NCI-H2081 (cell line): ENCODE data around the gene AGAP2.

ENCODE experiments used
- DNase-seq, 2 experiments: peaks; one replicate each; lab custom pipeline; 2025; lab: John Stamatoyannopoulos, UW

AGAP2 gene

DNA sequence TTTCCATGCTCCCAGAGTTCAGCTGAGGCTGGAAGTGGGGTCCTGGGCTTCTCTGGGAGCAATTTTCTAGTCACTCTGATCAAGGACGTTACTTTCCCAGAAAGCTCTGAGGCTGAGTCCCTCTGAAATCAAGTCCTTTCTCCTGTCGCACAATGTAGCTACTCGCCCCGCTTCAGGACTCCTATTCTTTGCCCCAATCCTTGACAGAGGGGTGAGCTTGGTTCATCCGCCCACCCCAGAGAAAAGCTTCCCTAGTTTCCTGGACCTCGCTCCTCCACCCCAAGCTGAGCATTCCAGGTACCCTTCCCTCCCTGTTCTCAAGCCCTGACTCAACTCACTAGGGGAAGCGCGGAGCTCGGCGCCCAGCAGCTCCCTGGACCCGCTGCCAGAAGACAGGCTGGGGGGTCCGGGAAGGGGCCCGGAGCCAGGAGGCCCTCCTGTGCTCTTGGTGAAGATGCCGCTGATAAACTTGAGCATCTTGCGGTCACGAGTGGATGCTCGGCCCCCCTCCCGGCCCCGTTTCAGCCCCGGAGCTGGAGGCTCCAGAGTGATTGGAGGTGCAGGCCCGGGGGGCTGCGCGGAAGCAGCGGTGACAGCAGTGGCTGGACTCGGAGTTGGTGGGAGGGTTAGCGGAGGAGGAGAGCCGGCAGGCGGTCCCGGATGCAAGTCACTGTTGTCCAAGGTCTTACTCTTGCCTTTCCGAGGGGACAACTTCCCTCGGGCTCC is 1.6 kb downstream of the AGAP2 start:
- no peak for DNase-seq

DNA sequence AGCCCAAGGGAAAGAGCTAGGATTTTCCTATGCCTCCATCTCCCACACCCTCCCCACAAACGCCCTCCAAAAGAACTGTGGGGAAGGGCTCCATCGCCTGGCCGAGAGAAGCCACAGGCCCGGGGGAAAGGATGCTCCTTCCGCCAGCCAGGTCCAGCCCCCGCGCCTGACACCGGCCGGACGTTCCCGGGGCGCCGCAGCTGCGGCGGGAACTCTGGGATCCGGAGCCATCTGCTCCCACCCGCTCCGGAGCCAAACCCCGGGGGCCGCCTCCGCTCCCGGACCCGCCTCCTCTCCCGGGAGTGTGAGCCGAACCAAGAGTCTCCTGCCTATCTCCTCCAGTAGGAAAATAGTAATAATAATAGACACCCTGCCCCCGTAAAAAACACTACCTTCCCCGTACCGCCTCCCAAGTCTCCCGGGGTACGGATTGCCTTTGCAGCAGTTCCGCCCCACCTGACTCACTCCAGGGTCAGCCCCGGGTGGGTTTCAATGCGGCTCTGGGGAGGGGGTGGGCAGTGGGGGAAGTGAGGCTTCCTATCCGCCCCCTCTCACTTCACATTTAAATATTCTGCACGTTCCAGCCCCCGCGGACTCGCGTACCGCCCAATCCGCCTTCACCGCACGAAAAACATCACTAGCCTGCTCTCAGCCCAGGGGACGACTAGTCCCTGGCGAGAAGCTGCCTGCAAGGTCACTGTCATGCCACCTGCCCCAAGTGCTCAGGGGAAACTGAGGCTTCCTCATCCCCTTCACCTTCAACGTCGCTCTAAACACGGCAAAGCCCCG is 2.4 kb downstream of the AGAP2 start:
- peak; percentile 43 to 63 for DNase-seq

- DNase-seq: peak in 1 of 2 experiments; percentile 22
Measured at GRCh38 chr12:57735198-57735855, 3.2 kb downstream of the AGAP2 start.

GRCh38 chr12:57734591-57734990 is 4.0 kb downstream of the AGAP2 start:
- no peak for DNase-seq

- no peak for DNase-seq
Measured at GRCh38 chr12:57733928-57734327, 4.6 kb downstream of the AGAP2 start.

DNA sequence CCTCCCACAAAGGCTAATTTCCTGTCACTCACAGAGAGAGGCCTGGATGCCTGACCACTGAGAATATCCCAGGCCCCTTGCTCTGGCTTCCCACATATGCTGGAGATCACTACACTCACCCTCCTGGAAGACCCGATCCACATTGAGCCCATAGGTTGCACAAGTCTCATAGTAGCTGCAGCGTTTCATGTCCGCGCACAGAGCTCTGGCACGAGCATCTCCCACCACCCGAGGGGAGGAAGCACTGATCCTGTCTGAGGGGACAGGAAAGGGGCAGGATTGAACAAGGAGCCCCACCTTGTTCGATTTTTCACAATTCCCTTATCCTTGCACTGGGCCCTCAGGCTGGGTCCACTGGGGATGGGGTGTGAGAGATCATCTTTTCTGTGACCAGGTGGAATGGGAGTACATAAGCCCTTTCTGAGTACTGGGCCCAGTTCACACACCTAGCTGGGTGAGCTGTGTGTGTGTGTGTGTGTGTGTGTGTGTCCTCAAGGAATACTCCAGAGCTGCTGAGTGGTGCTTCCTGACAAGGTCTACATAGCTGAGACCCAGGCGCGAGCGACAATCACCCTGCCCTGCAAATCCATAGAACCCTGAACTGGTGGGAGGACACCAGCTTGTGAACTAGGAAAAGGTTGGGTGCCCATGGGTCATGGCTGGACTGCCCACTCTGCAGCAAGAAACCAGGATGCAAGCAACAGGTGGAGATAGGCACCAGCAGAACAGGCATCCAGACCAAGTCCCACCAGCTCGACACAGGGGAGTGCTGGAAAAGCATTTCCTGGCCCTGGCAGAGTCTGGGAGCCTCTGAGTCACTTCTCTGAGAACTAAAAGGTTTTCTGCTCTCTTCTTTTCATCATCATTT is 5.6 kb downstream of the AGAP2 start:
- DNase-seq: no peak

- DNase-seq: no peak
Measured at GRCh38 chr12:57732270-57732669, 6.3 kb downstream of the AGAP2 start.

DNA sequence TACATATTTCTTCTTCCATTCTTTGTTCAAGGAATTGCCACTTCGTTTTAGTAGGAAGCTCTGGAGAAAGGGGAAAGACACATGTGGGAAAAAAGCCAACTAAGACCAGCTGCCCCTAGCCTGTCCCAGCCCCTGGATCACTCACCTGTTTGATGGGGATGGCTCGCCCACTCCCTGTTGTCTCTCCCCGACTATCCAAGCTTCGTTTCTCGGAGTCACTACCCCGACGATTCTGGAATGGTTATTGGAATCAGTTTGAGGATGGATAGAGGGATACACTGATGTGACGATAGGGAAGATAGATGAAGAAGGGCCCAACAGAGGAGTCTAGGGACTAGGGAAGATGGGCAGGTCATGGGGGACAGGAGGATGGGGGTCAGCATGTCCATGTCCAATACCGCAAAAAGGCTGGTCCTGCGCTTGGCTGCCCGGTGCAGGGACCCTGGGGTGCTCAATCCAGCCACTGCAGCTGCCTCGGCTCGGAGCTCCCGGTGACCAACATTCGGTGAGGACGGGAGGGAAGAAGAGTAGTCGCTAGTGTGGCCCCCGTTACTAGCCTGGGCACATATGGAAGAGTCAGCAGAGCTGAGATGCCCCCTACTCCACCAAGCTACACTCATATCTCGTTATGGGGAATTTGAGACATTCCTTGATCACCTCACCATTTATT is 7.0 kb downstream of the AGAP2 start:
- no peak for DNase-seq

DNA sequence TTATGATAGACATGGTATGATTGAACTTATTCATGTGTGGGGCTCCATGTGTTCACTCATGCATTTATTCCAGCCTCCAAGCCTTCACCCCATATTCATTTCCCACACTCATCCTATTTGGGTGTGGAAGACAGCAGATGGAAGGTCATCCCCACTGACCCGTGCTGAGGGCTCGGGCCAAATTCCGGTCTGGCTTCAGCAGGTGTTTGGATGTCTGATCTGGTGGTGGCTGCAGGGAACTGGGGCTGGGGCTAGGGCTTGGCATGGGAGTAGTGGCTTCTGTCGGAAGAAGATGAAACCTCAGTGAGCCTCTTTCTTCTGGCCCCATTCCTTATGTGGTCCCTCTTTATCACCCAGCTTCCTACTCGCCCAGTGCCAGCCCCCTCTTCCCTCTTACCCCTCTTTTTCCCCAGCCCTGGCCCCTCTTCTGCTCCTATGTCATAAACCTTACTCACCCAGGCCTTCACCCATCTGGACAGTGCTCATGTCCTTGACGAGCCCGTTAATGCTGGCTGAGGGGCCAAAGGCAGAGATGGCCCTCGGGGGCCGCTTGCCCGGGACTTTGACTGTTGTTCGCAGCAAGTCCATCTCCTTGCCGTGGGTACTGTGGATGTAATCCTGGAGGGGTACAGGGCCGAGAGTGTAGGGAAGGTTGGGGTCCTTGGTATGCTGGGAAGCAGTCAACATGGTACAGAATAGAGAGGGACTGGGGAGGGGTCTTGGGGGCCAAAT is 8.0 kb downstream of the AGAP2 start:
- no peak for DNase-seq

- DNase-seq: no peak
Measured at GRCh38 chr12:57729321-57729844, 9.2 kb downstream of the AGAP2 start.

DNA sequence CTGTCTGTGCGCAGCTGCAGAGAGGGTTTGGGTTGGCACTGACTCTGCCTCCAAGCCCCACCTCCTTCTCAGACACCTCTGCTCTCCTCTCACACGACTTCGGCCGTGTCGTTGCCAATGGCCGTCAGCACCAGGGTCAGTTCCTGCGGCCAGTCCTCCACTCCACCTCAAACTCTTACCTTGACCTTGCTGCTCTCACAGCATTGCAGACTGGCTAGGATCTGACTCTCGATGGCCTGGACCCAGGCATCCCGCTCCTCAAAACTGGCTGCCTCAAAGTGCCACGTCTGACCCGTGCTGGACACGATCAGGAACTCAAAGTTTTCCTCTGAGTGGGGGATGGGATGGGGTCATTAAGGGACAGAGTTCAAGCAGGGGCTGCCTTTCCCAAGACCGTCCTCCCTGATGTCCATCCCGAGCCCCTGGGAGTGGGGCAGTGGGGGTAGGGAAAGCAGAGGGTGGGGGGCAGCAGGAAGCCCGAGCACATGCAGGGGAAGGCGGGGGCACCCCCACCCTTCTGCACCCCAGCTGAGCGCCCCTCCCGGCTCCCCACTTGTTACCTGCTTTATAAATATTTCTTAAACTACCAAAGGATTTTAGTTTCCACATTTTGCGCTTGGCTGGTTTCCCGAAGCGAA is 10.7 kb downstream of the AGAP2 start:
- DNase-seq: no peak

DNA sequence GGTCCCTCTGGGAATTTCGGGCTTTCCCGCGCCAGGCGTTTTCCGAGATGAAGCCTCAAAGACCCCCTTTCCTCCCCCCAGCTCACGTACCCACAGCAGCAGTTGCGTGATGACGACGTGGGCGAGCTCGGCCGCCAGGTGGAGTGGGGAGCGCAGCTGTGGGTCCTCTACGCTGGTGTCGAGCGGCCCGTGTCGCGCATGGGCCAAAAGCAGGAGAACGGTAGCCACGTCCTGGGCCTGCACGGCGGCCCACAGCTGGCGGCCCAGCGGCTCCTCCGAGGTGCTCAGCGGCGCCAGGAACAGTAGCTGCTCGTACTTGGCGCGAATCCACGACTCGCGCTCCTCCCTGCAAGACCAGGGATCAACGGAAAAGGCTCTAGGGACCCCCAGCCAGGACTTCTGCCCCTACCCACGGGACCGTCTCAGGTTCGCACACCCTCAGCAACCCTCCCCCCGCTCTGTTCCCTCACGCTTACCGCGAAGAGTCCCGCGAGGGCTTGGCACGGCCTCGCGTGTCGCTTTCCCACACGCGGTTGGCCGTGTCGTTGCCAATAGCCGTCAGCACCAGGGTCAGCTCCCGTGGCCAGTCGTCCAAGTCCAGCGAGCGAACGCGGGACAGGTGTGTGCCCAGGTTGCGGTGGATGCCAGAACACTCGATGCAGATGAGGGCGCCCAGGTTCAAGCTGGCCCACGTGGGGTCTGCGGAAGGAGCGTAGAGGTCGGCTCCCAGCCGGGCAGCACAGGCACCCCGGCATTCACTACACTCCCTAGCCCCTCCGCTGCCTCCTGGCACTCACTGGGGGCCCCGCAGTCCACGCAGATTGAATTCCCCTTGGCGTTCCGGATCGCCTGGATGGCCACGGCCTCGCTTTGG is 11.4 kb downstream of the AGAP2 start:
- DNase-seq: no peak

DNA sequence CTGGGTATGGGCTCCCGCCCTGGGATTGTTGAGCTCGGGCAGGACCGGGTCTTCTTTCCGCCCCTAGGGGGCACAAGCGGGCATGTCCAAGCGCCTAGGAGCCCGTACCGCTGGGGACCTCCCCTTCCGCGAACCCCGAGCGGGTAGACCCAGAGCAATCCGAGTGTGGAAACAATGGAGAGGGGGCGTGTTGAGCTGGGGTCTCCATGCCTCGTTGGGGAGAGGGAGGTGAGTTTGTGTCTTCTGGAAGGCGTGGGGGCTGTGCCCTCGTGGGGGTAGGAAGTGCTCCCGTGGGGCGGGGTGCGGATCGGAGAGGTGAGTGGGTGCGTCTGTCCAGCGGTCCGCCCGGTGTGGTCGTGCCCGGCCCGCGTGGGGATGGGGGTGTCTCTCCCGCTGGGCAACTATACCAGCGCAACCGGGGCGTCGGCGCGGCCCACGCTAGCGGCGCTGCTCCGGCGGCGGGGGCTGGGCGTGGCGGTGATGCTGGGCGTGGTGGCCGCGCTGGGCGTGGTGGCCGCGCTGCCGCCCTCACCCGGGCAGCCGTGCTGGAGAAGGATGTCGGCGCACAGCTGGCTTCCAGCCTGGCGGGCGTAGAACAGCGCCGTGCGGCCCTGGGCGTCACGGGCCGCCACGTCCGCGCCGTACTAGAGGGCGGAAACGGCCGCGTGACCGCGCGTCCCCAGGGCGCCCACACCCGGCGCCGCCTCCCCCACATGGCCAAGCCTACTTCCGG is 12.2 kb downstream of the AGAP2 start:
- DNase-seq: peak; percentile 85 to 93

GRCh38 chr12:57725851-57726150 is 12.7 kb downstream of the AGAP2 start:
- no peak for DNase-seq

DNA sequence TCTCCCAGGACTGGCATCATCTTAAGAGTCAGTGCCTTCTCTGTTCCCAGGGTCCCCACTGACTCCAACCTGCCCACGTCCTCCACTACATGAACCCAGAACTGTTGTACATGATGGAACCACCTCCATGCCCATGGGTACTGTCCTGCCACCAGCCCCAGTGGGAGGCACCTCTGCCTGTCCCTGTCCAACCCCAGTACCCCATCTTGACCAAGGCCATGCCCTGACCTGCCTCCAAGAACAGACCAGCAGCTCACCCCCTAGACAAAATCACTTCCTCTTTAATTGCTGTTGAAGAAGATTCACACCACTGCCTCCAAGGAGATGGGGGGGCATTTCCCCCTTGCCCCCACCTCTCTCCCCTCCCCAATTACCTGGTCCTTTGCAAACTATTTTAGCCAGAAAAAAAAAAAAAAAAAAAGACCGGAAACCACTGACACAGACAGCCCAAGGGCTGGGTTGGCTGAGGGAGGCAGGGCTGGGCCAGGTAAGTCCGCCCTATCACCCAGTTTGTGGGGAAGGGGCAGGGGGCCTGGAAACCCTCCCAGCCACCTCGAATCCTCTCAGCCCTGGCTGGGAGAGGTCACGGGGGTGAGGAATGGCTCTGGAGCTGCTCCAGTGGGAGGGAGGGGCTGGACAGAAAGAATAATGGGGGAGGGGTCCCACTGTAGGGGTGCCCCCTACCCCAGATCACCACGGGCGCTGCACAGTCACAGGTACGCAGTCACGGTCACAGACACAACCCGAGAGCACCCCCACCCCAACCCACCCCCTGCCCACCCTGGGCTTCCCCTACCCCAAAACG is 13.4 kb downstream of the AGAP2 start:
- DNase-seq: no peak

DNA sequence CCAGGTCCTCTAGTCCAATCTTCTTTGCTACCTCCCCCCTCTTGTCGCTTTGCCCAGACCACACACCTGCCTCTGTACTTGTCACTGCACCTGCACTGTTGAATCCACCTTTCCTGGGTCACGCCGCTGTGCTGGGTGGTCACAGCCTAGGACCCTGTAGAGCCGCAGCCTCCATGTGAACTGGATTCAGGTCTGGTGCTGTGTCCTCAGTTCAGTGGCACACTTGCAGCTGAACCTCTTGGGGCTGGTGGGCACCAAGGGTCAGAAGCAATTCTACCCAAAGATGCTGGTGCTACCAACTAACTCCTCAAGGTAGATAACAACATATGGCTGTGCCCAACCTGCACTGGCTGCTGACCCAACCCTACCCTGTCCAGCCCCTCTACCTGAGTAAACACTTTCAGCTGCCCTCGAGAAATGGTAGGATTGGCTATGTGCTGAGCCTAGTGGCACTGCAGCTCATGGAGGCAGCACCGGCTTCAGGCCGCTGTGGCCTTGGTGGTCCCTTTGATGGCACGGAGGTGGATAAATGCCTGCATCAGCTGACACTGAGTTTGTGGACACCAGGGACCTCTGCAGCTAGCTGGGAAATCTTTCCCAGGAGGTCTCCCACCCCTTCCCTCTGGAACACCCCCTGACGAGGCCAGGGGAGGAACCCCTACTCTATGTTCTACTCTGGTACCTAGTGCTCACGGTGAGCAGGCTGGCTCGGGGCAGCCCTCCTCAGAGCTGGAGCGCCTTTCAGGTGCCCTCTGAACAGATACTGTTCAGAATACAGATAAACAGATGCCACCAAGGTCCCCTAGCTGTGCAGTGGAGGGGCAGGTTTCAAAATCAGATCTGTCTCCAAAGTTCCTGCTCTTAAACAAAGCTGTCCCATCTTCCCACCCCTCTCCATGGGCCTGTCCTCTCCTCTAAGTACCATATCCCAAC is 14.3 kb downstream of the AGAP2 start:
- DNase-seq: no peak

- DNase-seq: no peak
Measured at GRCh38 chr12:57723630-57723962, 14.9 kb downstream of the AGAP2 start.
